ENCODE measurements around the gene RPL18.
A peak's percentile ranks its signal among the peaks of the same experiment; 100 is the strongest.
"Not testable (repeated sequence)": the region's sequence is repeated elsewhere in the genome, so short reads cannot be mapped to it uniquely, and the experiment has no call there.

RPL18 gene

GRCh38 chr19:48644839-48645619, 26.1 kb upstream of the RPL18 start:
- DNase-seq (ENCODE audit: low read depth in 2 of 2) = peak; percentile 60

DNA sequence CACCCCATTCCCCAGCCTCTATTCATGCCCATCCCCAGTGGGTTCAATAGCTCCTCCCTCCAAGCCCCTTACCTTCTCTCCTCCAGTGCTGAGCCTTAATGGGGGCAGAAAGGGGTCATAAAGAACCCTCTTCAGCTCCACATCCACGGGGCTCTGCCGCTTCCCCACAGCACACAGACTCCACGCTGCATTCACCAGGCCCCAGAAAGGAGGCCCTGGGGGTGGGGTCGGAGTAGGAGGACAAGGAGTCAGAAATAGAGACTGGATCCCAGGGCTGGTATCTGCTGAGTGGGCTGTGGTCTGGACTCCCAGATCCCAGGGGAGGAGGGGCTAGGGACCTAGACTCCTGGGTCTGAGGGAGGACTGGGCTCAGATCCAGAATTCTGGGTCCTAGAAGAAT, 25.4 kb upstream of the RPL18 start:
- no peak for DNase-seq (ENCODE audit: low read depth in 2 of 2)

- no peak for DNase-seq (ENCODE audit: low read depth in 2 of 2)
Observed at GRCh38 chr19:48642862-48643261, 23.9 kb upstream of the RPL18 start.

- no peak for DNase-seq (ENCODE audit: low read depth in 2 of 2)
Observed at GRCh38 chr19:48641850-48642249, 22.9 kb upstream of the RPL18 start.

- DNase-seq (ENCODE audit: low read depth in 2 of 2) = peak in 1 of 2 donors; percentile 32
Observed at GRCh38 chr19:48639483-48640375, 20.8 kb upstream of the RPL18 start.

GRCh38 chr19:48638831-48639381, 19.9 kb upstream of the RPL18 start:
- no peak for DNase-seq (ENCODE audit: low read depth in 2 of 2)

GRCh38 chr19:48637948-48638830, 19.2 kb upstream of the RPL18 start:
- DNase-seq (ENCODE audit: low read depth in 2 of 2) = peak; percentile 74 to 77

GRCh38 chr19:48637449-48637947, 18.5 kb upstream of the RPL18 start:
- peak; percentile 100 for DNase-seq (ENCODE audit: low read depth in 2 of 2)

DNA sequence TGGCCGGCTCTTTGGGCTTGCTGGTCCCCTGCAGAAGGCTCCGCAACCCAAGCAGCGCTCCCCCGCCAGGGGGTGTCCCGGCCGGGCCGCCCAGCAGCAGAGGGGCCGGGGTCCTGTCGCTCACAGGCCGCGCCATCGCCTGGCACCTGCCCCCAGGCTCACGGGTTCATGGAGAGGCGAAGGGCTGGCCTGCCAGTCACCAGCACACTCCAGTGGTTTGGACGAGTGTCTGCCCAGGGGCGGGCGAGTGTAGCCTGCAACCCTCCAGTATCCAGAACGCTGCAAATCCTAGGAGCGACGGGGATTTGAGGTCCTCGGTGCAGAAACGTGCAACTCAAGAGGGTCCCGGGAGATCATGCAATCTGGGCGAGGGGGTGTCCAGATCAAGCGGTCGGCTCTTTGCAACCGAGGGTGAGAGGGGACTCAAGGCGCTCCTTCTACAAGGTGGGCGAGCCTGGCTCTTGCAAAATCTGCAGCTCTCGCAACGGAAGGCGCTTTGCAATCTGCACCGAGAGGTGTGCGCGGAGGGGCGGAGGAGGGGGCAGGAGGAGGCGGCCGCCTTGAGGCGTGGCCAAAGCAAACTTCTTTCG, 18.0 kb upstream of the RPL18 start, which contains the start of gene DBP:
Gene DBP, minus strand, starts transcription at position 521 of the 590 bp plus-strand sequence. Its CDS starts 385 bp downstream, at position 136.
- no peak for DNase-seq (ENCODE audit: low read depth in 2 of 2)

GRCh38 chr19:48635966-48636858, 17.2 kb upstream of the RPL18 start:
- no peak for DNase-seq (ENCODE audit: low read depth in 2 of 2)

GRCh38 chr19:48635263-48635965, 16.4 kb upstream of the RPL18 start:
- peak; percentile 50 to 72 for DNase-seq (ENCODE audit: low read depth in 2 of 2)

GRCh38 chr19:48634424-48635262, 15.7 kb upstream of the RPL18 start:
- DNase-seq (ENCODE audit: low read depth in 2 of 2) = peak; percentile 82 to 89

DNA sequence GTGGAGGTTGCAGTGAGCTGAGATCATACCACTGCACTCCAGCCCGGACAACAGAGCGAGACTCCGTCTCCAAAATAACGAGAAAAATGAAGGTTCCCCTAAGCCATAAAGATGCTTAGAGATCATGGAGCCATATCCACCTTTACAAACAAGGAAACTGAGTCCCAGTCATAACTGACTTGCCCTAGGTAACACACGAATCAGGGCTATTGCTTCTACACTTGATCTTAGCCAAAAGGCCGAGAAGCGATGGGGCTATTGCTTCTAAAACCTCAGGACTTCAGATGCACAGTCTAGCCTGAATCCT, 15.0 kb upstream of the RPL18 start:
- DNase-seq (ENCODE audit: low read depth in 2 of 2) = no peak

DNA sequence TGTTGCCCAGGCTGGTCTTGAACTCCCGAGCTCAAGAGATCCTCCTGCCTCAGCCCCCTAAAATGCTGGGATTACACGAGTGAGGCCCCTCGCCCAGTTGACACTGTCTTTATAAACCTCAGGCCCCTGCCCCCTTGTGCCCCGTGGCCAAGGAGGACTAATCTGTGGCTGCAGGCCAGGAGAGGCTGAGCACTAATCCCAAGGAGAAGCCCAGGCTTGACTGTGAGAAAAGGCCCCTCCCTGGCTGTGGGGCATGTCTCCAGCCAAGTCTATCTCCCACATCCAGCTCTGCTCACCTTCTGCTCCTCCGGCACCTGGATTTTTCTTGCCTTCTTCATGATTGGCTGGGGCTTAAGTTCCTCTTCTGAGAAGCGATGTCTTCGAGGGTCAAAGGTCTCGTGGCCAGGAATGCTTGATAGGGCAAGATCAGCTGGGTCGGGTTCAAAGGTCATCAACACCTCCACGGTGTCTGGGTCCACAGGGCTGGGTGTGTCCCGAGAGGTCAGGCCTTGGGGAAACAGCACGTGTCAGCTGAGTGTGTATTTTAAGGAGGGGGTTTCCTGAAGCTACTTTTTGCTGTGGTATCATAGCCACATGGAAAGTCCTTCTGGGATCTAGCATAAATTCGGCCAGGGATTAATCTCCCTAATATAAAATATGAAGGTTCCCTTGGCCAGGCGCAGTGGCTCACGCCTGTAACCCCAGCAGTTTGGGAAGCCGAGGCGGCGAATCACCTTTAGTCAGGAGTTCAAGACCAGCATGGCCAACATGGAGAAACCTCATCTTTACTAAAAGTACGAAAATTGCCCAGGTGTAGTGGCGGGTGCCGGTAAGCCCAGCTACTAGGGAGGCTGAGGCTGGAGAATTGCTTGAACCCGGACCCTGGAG, 14.4 kb upstream of the RPL18 start:
- no peak for DNase-seq (ENCODE audit: low read depth in 2 of 2)

DNA sequence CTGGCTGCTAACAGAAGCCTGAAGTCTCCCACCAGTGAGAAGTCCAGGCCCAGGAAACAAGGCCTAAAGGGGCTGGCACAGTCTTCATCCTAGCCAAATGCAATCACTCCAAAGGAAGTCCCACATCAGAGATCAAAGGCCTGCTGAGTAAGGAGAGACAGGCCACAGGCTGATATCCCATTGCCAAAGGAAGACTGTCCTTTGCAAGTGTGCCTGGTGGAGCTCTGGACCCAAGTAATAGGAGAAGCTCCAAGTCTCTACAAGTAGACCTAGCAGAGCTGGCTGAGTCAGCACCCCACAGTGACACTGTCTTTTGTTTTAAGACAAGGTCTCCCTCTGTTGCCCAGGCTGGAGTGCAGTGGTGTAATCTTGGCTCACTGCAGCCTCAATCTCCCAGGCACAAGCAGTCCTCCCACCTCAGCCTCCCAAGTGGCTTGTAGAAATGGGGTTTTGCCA, 13.7 kb upstream of the RPL18 start:
- no peak for DNase-seq (ENCODE audit: low read depth in 2 of 2)

DNA sequence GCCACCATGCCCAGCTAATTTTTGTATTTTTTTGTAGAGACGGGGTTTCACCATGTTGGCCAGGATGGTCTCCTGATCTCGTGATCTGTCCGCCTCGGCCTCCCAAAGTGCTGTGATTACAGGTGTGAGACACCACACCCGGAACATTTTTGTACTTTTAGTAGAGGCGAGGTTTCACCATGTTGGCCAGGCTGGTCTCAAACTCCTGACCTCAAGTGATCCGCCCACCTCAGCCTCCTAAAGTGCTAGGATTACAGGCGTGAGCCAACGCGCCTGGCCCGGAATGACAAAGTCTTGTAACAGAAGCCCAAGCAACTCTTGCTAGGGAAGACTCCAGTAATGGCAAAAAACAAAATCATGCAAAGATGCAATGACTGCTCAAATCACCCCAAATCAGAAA, 13.3 kb upstream of the RPL18 start:
- DNase-seq (ENCODE audit: low read depth in 2 of 2) = not testable (repeated sequence)

- no peak for DNase-seq (ENCODE audit: low read depth in 2 of 2)
Observed at GRCh38 chr19:48631225-48631624, 12.2 kb upstream of the RPL18 start.

All from stimulated activated CD8-positive, alpha-beta memory T cell treated with anti-CD3 and anti-CD28 coated beads, Interleukin-7, amount 100 ng/mL, for 4 hours (primary cell).